NB4 (cell line): Measurements from ENCODE around the gene DPAGT1.
"Not testable (repeated sequence)": the region's sequence is repeated elsewhere in the genome, so short reads cannot be mapped to it uniquely, and the experiment has no call there.

Experiments
- DNase-seq: peaks from one replicate; pipeline ENCODE4 v3.0.0; 2010; ENCODE audit warnings: low read depth
- H3K4me3 ChIP-seq: one replicate; pipeline ENCODE4 v1.5.1; 2011; ENCODE audit warnings: mild to moderate bottlenecking, low read depth, low read length, moderate library complexity
- MYC ChIP-seq: IDR thresholded peaks from 2 replicates; pipeline ENCODE4 v1.6.1; 2011; ENCODE audit warnings: low read depth, low read length
- POLR2A ChIP-seq: IDR thresholded peaks from 2 replicates; pipeline ENCODE4 v1.6.1; 2011; ENCODE audit warnings: mild to moderate bottlenecking; ENCODE audit not compliant: insufficient read length; ENCODE audit errors: extremely low read depth
- TF ChIP-seq, protein P1 (sequence below): IDR thresholded peaks from 2 replicates; pipeline ENCODE4 v1.6.1; 2011; ENCODE audit warnings: low read depth, low read length
- TF ChIP-seq, protein P2 (sequence below): IDR thresholded peaks from one replicate; pipeline ENCODE4 v1.5.1; 2012; ENCODE audit warnings: low read depth, low read length

Gene DPAGT1

DNA sequence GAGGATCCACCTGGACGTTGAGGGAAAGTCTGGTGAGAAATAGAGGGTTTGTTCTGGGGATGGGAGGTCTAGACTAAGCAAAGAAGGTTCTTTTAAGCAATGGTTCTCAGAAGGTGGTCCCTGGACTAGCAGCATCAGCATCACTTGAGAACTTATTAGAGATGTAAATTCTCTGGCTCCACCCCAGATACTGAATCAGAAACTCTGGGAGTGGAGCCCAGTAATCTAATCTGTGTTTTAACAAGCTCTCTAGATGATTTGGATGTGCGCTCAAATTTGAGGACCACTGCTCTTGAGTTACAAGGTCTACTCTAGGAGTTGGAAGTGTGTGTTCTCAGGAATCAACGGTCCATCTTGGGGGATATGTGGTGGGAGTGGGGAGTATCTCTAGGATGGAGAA, 43.9 kb upstream of the DPAGT1 start:
- TF ChIP-seq POLR2A (no peak), MYC (no peak)
- TF ChIP-seq, protein P1, sequence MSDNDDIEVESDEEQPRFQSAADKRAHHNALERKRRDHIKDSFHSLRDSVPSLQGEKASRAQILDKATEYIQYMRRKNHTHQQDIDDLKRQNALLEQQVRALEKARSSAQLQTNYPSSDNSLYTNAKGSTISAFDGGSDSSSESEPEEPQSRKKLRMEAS = no peak
- TF ChIP-seq, protein P2, sequence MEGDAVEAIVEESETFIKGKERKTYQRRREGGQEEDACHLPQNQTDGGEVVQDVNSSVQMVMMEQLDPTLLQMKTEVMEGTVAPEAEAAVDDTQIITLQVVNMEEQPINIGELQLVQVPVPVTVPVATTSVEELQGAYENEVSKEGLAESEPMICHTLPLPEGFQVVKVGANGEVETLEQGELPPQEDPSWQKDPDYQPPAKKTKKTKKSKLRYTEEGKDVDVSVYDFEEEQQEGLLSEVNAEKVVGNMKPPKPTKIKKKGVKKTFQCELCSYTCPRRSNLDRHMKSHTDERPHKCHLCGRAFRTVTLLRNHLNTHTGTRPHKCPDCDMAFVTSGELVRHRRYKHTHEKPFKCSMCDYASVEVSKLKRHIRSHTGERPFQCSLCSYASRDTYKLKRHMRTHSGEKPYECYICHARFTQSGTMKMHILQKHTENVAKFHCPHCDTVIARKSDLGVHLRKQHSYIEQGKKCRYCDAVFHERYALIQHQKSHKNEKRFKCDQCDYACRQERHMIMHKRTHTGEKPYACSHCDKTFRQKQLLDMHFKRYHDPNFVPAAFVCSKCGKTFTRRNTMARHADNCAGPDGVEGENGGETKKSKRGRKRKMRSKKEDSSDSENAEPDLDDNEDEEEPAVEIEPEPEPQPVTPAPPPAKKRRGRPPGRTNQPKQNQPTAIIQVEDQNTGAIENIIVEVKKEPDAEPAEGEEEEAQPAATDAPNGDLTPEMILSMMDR = no peak
- no peak overlapping the region for H3K4me3 ChIP-seq
- no peak for DNase-seq

DNA sequence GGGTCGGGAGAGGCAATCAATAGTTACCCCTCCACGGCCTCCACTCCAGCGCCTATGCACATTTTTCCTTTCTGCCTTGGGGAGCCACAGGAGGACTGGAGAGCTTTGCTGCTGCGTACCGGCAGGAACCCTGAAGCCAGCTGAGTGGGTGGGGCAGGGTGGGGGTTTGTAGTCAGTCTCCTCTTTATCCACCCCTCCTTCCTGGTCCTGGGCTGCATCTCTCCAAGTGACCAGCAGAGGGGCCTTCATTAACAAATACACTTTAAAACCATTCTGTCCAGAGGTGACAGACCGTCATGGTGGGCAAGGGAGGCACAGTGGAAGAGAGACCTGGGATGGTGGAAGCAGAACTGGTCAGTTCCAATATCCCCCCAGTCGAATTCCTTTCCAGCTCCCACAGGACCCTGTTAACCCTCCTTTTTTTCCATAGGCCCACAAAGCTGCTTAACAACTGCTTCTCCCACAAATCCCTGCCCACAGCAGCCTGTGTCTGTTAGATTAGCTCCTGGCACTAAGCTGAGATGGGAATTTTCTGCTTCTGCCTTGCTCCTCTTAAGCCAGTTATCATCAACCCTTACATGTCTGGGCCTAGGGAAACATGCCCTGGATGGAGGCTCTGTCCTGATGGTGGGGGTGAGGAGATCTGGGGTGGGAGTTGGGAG, 43.3 kb upstream of the DPAGT1 start:
- no peak overlapping the region for H3K4me3 ChIP-seq
- no peak for TF ChIP-seq MYC
- TF ChIP-seq, protein P2 = peak; percentile 73
- peak; percentile 83 for DNase-seq

DNA sequence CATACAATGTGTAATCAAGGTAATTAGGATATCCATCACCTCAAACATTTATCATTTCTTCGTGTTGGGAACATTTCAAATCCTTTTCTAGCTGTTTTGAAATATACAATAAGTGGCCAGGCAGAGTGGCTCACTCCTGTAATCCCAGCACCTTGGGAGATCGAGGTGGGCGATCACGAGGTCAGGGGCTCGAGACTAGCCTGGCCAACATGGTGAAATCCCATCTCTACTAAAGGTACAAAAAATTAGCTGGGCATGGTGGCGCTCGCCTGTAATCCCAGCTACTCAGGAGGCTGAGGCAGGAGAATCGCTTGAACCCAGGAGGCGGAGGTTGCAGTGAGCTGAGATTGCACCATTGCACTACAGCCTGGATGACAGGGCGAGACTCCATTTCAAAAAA, 37.6 kb upstream of the DPAGT1 start:
- not testable (repeated sequence) for DNase-seq, H3K4me3 ChIP-seq

DNA sequence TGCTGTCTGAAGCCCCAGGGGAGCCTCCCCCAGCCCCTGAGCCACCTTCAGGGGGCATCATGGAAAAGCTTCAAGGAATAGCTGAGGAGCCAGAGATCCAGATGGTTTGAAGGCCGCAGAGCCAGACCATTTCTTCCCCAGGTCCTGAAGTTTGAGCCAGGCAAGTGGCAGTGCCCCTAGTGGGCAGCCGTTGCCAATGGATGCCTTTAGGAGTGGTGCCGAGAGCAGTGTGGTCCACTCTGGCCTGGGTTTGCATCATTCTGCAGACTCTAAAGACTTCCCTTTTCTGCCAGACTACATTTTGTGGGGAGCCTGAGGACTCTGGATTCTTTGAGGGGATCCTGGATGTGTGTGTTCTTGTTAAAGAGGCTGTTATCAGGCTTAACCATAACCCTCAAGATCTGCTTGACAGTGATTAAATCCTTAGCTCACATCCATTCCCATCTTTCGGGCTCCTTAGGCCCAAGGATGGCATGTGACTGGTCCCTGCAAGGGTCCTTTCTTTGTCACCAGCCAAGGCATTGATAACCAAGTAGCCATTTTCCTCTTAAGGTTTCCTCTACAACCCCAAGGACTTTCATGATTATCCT, 32.8 kb upstream of the DPAGT1 start:
- peak; percentile 57 for DNase-seq
- H3K4me3 ChIP-seq = no peak overlapping the region
- no peak for TF ChIP-seq MYC
- TF ChIP-seq, protein P2 = peak; percentile 78
- TF ChIP-seq POLR2A = no peak
- TF ChIP-seq, protein P1 = no peak

DNA sequence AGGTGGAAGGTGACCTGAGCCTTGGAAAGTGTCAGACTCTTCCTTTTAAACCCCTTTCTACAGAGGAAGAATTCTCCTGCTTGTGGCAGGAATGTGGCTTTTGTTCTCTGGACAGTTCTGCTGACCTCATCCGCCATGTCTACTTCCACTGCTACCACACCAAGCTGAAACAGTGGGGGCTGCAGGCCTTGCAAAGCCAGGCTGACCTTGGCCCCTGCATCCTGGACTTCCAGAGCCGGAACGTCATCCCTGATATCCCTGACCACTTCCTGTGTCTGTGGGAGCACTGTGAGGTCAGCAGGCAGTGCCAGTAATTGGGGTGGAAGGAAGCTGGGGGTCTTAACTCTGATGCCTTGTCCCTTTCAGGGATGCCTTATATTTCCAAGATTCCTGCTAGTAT, 29.0 kb upstream of the DPAGT1 start:
- TF ChIP-seq MYC = no peak
- no peak overlapping the region for H3K4me3 ChIP-seq
- DNase-seq = no peak

DNA sequence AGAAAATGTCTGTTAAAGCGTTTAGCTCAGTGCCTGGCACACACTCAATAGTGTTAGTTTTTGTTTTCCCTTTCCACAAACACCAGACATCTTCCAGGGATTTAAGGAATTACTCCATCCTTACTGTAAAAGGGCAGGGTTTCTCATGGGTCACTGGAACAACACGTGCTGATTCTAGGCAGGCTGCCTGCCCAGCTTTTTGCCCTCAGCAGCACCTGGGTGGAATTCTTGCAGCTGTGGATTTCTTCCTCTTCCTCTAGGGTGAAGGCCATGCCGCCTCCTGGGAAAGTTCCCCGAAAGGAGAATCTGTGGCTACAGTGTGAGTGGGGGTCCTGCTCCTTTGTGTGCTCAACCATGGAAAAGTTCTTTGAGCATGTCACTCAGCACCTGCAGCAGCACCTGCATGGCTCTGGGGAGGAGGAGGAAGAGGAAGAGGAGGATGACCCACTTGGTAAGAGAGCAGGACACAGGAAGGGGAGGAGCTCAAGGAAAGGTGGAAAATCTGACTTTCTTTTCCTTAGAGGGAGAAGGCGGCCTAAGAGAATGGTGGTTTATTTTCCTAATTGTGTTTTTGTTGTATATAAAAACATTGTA, 25.1 kb upstream of the DPAGT1 start:
- no peak overlapping the region for H3K4me3 ChIP-seq
- DNase-seq = no peak
- TF ChIP-seq, protein P2 = no peak
- TF ChIP-seq POLR2A (no peak), MYC (no peak)
- TF ChIP-seq, protein P1 = no peak

DNA sequence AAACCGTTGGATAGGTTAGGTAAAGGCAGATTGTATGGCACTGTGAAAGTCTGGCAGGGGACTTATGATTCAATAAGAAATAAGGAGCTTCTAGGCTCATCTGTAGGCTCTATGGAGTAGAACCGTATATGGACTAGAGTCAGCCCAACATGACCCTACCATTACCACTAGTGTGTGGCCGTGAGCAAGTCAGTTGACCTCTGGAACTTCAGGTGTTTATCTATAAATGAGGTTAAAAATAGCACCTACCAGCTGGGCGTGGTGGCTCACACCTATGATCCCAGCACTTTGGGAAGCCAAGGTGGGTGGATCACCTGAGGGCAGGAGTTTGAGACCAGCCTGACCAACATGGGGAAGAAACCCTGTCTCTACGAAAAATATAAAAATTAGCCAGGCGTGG, 24.2 kb upstream of the DPAGT1 start:
- TF ChIP-seq MYC = no peak
- TF ChIP-seq POLR2A = no peak
- TF ChIP-seq, protein P1 = no peak
- TF ChIP-seq, protein P2 = no peak
- no peak for DNase-seq
- H3K4me3 ChIP-seq = no peak overlapping the region
